ENCODE results near the gene GAPDHS. TPM values are rescaled to one million over a fixed set of nuclear protein-coding genes. Genes with fewer than 3 reads are reported as not detected.

The GAPDHS gene
- total RNA-seq, 1 experiment from 2014 or later, result not detected

GRCh38 chr19:35559281-35559659, 26.0 kb downstream of the GAPDHS start:
- TF ChIP-seq ATF3 (IDR thresholded peaks at IDR 0.05) (no peak), RAD21 (IDR thresholded peaks at IDR 0.05; ENCODE audit: low read depth) (no peak), SP1 (IDR thresholded peaks at IDR 0.05; ENCODE audit: low read depth) (no peak), EZH2 (IDR thresholded peaks at IDR 0.05) (no peak), ELF1 (IDR thresholded peaks at IDR 0.05; ENCODE audit: borderline replicate concordance, low read depth) (no peak), EGR1 (IDR thresholded peaks at IDR 0.05; ENCODE audit: low read depth) (no peak), SRF (IDR thresholded peaks at IDR 0.05; ENCODE audit: low read depth) (no peak), POLR2AphosphoS5 (IDR thresholded peaks at IDR 0.05; ENCODE audit: low read depth, low read length) (no peak), YY1 (IDR thresholded peaks at IDR 0.05; ENCODE audit: extremely low read depth, insufficient replicate concordance, low read depth, low read length) (no peak), CEBPB (IDR thresholded peaks at IDR 0.05; ENCODE audit: low read depth) (no peak), MAX (IDR thresholded peaks at IDR 0.05) (no peak), POLR2A (IDR thresholded peaks at IDR 0.05; ENCODE audit: borderline replicate concordance, extremely low read depth, insufficient read depth, insufficient read length) (no peak), TCF7L2 (IDR thresholded peaks at IDR 0.05; ENCODE audit: borderline replicate concordance, extremely low read depth, insufficient read depth, insufficient read length) (no peak), ZFX (IDR thresholded peaks at IDR 0.05) (no peak), ZBTB33 (IDR thresholded peaks at IDR 0.05; ENCODE audit: extremely low read depth, insufficient replicate concordance, low read length) (no peak)
- H3K4me1 ChIP-seq (ENCODE audit: control insufficient read depth in 1 of 2, insufficient read depth in 2 of 2, low read length in 2 of 2), result peaks cover 0 to 12% of the 10 kb centered on the region in 2 experiments; a peak in 2 of 4 replicates
- no peaks in the 10 kb centered on the region for H3K36me3 ChIP-seq (ENCODE audit: control insufficient read depth in 1 of 2, insufficient read depth in 2 of 2, low read length in 2 of 2)
- no peak overlapping the region for H3K27ac ChIP-seq (ENCODE audit: low read depth, low read length)
- BruUV-seq (replicated peaks), result no TSS peak
- H3K4me2 ChIP-seq (ENCODE audit: low read length), result no peak overlapping the region
- CTCF ChIA-PET, result no interaction called here
- no peak for DNase-seq (ENCODE audit: low read depth, low spot score)
- H2AFZ ChIP-seq (ENCODE audit: low read depth, low read length, poor library complexity, severe bottlenecking), result no peak overlapping the region
- RAD21 ChIA-PET (ENCODE audit: low non-redundant PET in 1 of 2, low total read pairs in 2 of 2, uncharacterized antibody in 2 of 2, unreplicated experiment in 2 of 2), result no interaction called here
- H4K20me1 ChIP-seq (ENCODE audit: insufficient read depth), result no peaks in the 10 kb centered on the region
- H3K9ac ChIP-seq (ENCODE audit: low read length), result no peak overlapping the region
- H3K9me2 ChIP-seq (ENCODE audit: insufficient read depth), result no peaks in the 10 kb centered on the region
- H3K9me3 ChIP-seq (ENCODE audit: control insufficient read depth in 1 of 2, insufficient read depth in 1 of 2, low read depth in 1 of 2, low read length in 2 of 2), result no peaks in the 10 kb centered on the region
- H3K4me3 ChIP-seq (replicated peaks in 1 of 2; ENCODE audit: low read depth in 1 of 2, low read length in 2 of 2), result no peak overlapping the region
- no peak for ATAC-seq
- intact Hi-C loops (cut with micrococcal nuclease), result no loop called here
- no peaks in the 10 kb centered on the region for H3K79me2 ChIP-seq (ENCODE audit: insufficient read depth, low read length)
- no peaks in the 10 kb centered on the region for H3K27me3 ChIP-seq (ENCODE audit: insufficient read depth, low read length)
- POLR2A ChIA-PET, result no interaction called here
